Fibroblast of the conjunctiva (primary cell): ENCODE measurements around the gene RIMKLB.
"Not testable (repeated sequence)": the region's sequence is repeated elsewhere in the genome, so short reads cannot be mapped to it uniquely, and the experiment has no call there.

Experiments used
- DNase-seq: peaks from one replicate; pipeline ENCODE4 v3.0.0-alpha.2; 2010; ENCODE audit warnings: low read depth

Gene RIMKLB

DNA sequence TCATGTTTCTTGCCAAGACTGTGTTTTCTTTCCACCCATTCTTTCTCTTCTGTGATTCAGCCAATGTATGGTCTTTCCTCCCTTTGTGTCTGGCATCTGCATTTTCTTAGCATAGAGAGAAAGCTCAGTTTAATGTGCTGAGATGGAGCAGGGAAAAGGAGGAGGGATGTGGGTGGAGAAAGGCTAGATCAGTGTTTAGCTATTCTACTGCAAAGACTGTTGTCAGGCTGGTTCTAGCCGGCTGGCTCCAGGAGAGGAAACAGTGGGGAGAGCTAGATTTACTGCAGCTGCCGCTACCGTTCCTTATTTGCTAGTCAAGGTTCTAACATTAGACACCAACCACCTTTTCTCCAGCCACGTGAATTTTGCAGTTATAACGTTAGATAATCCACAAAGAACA lies 5.2 kb upstream of the RIMKLB start:
- no peak for DNase-seq

DNA sequence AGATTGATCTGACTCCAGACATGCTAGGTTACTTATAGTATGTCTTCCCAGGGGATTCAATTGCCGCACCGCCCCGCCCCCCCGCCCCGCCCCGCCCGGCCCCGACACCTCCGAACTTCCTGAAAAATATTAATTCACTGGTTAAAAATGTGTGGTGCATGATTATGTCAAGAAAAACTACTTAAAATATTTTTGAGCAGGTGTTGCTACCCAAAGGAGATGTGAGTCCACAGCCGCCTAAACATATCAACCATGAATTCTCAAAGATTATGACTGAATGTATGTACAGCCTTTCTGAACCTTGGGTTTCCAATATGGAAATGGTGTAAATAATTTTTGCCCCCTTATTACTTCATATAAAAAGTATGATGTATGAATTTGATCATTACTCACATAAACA lies 2.7 kb upstream of the RIMKLB start:
- no peak for DNase-seq

DNA sequence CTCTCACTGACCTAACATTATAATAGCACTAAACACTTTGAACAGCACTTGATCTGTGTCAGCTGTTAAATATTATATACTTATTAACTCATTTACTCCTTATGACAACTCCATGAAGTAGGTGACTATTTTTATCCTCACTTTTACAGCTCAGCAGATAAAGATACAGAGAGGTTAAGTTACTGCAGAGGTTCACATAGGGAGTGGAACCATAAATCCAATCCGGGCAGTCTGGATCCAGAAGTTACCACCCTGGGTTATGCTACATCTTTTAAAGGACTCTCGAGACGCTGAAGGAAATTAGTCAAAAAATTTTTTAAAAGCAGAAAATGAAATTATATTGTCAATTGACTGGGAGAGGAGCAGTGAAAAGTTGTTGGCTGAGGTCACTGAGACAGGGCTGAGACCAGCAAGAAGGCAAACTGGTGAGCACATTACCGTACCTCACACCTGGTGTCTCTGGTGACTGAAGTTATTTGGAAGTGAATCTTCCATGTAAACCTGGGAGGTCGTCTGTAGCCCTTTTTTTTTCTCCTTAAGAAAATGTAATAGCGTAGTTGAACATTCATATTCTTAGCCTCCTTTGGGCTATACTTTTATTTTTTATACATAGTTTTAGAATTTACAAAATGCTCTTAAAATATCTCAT lies 1.2 kb upstream of the RIMKLB start:
- DNase-seq, result no peak

DNA sequence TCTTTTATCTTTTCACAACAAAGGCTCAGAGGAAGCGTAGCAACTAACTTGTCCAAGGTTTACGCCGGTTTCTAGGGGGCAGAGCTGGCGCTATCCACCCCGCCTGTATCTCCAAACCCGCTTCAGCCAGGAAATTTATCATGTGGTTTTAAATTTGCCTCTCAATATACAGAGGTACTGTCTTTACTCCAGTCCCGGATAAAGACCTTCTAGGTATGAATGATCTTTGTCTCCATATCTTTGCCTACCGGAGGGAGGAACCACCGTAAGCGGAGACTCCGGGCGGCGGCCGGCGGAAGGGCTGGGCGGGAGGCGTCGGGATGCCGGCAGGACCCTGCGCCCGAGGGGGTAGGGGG lies 693 bp upstream of the RIMKLB start:
- no peak for DNase-seq

DNA sequence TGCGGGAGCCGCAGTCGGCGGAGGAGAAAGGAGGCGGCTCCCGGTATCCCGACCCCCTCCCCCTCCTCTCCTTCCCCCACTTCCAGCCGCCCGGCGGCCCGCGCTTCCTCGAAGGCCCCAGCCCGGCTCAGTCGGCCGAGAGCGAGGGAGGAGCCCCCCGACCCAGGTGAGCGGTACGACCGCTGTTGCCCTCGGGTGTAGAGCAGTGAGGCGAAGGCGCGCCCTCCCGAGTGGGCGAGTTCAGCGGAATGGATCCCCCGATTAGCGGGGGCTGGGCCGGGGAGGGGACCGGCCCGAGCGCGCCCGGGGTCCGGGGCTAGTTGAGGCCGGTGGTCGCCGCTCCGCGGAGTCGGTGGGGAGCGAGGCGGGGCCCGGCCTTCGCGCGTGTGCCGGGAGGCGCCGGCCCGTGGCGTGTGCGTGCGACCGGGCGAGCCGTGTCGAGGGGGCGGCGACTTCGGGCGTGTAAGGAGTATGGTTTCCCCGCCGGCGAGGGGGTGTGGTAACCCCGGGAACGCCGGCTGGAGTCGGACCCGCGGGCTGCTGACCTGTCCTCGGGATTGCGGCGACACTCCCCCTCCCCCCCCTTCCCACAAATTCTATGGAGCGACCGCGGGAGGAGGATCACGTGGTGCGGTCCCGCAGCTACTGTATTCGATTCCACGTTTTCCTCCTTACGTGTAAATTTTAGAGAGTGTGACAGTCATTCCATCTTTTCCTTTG lies 501 bp downstream of the RIMKLB start:
- DNase-seq, result no peak

DNA sequence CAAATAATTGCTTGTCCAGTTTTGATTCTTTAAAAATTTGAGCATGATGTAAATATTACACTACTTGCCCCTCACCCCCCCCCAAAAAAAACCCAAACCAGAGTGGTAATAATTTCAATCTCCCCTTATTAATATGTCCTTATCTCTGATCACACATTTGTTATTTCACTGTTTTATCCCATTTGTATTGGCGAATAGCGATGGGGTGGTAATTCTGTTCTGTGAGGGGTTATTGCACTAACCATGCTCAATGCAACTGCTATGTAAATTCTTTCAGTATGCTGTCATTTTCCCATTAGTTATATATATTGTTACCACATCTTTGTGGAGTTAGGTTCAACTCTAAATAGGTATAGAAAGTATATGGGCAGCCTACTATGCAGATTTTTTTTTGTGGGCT lies 1.1 kb downstream of the RIMKLB start:
- no peak for DNase-seq

DNA sequence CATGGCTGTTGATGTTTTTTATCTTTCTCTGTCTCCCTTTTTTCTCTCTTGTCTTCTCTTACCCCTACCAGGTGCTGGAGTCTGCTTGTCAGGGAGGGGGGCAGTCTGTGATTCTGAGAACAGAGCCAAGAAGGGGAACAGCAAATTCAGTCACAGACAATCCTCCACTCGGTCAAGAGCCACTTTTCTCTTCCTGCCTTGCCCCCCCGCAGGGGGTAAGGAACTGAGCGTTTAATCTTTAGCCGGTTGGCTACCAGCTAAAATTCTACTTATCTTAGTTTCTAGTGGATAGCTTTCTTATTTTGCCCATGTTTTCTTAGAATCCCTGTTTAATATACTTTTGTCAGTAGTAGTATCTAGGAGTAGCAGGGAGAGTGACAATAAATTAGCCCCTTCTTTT lies 1.9 kb downstream of the RIMKLB start:
- no peak for DNase-seq

DNA sequence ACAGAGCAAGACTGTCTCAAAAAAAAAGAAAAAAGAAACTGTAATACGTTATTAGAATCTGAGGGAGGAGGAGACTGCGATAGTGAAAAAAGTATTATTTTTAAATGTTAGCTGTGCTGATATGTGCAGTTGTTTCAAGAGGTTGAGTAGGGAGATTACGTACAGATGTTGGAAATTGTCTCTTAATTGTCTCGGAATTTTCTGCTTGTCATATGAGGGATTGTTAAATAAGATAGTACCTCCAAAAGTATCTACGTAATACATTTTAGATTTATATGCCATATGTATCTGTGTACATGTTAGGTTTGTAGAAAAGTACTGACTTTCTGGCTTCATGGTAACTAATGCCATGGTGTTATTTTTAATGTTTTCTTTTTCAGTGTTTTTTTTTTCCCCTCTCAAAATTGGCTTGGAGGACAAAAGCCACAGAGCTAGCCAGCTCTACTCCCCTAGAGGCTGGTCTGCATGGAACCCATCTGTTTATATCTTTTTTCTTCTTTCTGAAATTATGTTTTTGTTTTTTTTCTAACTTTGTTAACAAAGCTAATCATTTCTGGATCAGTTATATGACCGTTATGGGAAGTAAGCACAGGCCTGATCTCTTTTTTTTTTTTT lies 3.4 kb downstream of the RIMKLB start:
- DNase-seq, result no peak

DNA sequence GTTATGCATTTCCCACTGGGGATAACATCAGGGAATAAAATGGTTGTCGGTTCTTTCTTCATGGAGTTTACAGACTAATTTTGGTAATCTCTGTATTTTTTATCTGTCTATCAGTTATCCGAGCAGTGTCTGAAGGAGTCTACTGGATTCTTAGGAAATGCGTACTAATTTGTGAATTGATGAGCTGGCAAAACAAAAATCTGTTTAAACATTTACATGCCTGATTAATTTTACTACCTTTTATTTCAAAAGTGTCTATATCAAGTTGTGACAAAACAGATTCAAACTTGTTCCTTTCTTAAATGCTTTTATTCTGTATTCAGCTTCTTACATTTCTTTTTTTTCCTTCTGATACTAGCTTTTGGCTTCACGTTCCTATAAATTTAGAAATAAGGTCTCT lies 4.4 kb downstream of the RIMKLB start:
- no peak for DNase-seq

DNA sequence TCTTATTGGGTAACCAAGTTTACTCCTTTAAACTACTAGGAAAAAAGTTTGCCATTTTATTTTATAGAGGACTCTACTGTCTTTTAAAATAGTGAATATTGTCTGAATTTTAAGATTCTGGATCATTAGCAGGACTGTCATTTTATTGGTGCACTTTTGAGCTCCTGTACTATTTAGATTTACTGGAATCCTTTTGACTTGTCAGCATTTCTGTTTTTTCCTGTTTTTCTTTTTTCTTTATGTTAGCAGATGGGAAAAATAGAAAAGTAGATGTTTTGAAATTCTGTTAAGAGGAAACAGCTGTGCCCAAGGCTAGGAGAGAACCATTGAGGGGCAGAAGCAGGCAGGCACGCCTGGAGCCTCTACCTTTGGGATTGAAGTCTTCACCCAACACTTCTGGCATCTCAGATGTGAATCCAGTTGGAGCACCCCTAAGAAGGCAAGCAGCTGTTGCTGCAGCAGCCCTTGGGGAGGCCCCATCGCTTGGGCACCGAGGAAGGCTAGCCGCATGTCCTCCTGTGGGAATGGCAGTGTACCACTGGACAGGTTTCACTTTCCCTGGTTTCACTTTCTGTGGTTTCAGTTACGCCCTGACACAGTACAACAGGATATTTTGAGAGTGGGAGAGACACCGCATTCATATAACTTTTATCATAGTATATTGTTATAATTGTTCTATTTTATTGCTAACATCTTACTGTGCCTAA lies 11.5 kb downstream of the RIMKLB start:
- no peak for DNase-seq

DNA sequence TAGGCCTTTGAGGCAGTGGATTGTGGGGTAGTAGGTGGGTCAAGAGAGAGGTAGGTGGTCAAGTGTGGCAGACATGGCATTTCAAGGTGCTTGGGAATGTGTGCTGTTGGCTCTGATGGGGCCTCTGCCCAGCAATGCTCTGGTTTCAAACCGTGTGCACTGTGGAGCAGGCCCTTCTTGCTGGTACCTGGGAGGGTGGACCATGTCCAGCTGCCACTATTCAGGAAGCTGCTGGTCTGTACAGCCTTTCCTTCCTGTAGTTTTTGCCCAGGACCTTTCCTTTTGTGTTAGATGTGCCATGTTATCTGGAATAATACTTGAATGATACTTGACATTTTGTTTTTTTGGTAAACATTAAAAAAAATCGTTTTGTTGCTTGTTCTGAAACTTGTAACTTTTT lies 14.8 kb downstream of the RIMKLB start:
- no peak for DNase-seq

DNA sequence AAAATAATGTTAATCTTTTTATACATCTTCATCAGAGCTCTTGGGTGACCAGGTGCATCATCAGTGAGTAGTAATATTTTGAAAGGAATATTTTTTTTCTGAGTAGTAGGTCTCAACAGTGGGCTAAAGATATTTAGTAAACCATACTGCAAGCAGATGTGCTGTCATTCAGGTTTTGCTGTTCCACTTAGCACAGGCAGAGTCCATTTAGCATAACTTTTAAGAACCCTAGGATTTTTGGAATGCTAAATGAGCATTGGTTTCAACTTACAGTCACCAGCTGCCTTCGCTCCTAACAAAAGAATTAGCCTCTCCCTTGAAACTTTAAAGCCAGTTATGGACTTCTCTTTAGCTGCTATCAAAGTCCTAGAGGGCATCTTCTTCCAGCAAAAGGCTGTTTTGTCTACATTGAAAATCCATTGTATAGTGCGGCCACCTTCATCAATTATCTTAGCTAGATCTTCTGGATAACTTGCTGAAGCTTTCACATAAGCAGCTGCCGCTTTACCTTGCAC lies 24.6 kb downstream of the RIMKLB start:
- no peak for DNase-seq

DNA sequence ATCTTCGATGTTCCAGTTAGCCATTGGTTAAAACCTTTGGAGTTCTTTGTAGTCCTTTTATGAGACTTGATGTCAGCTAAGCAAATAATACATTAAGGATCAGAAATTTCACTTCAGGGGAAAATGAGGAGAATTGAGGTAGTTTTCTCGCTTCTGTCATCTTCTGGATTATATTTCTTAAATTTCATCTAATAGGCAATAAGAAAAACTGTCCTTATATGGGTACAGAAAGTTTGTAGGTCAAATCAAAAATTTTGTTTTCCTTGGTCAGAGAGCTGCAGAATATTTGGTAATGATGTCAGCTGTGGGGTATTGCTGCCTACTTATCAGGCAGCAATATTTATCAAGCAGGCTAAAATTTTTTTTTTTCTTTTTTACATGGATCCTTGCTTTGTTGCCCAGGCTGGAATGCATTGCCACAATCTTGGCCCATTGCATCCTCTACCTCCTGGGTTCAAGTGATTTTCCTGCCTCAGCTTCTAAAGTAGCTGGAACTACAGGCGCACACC lies 37.1 kb downstream of the RIMKLB start:
- no peak for DNase-seq

DNA sequence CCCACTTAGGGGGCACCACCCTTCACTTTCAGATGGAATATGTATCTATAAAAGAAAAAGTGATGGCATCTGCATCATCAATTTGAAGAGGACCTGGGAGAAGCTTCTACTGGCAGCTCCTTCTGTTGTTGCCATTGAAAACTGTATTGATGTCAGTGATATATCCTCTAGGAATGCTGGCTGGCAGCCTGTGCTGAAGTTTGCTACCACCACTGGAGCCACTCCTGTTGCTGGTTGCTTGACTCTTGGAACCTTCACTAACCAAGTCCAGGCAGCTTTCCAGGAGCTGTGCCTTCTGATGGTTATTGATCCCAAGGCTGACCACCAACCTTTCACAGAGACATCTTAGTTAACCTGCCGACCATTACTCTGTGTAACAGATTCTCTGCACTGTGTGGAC lies 44.7 kb downstream of the RIMKLB start:
- peak; percentile 3 for DNase-seq

DNA sequence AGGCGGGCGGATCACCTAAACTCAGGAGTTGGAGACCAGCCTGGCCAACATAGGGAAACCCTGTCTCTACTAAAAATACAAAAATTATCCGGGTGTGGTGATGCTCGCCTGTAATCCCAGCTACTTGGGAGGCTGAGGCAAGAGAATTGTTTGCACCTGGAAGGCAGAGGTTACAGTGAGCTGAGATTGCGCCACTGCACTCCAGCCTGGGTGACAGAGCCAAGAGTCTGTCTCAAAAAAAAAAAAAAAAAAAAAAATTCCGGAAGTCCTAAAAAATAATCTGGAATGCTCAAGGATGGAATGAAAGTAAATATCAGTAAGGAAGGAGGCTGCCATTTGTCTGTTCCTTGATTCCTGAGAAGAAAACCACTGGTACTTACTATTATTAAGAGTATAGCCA lies 45.3 kb downstream of the RIMKLB start:
- not testable (repeated sequence) for DNase-seq

DNA sequence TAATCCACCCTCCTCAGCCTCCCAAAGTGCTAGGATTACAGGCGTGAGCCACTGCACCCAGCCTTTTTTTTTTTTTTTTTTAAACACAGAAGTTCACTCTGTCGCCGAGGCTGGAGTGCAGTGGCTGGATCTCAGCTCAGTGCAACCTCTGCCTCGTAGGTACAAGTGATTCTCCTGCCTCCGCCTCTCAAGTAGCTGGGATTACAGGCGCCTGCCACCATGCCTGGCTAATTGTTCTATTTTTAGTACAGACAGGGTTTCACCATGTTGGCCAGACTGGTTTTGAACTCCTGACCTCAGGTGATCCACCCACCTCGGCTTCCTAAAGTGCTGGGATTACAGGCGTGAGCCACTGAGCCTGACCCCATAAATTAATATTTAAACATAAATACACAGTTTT lies 47.8 kb downstream of the RIMKLB start:
- DNase-seq, result not testable (repeated sequence)

DNA sequence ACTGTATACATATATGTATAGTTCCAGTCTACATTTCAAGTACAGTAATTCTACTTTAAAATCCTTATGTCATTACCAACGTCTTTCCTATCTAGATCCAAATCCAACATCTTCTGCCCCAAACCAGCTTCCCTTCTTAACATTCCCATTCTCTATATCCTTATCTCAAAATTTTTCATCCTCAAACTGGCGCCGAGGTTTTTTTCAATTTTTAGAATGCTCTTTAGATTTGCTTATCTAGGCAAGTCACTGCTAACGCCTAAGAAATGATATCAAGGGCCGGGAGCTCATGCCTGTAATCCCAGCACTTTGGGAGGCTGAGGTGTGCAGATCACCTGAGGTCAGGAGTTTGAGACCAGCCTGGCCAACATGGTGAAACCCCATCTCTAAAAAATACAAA lies 48.3 kb downstream of the RIMKLB start:
- DNase-seq, result no peak

DNA sequence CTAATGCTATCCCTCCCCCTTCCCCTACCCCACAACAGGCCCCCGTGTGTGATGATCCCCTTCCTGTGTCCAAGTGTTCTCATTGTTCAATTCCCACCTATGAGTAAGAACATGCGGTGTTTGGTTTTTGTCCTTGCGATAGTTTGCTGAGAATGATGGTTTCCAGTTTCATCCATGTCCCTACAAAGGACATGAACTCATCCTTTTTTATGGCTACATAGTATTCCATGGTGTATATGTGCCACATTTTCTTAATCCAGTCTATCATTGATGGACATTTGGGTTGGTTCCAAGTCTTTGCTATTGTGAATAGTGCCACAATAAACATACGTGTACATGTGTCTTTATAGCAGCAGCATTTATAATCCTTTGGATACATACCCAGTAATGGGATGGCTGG lies 62.3 kb downstream of the RIMKLB start:
- not testable (repeated sequence) for DNase-seq

DNA sequence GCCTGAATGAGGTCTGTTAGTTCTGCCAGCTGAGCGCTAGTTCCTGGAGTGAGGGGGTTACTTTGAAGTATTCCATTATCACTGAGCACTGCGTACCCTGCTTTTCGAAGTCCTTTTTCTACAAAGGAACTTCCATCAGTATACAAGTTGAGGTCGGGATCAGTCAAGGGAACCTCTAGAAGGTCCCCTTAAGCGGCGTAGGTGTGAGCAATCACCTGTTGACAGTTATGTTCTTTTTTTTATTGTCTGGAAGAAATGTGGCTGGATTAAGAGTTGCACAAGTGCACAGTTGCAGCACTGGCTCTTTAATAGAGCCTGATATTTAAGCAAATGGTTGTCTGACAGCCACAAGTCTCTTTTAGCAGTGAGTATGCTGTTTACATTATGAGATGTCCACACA lies 64.9 kb downstream of the RIMKLB start:
- DNase-seq, result not testable (repeated sequence)

DNA sequence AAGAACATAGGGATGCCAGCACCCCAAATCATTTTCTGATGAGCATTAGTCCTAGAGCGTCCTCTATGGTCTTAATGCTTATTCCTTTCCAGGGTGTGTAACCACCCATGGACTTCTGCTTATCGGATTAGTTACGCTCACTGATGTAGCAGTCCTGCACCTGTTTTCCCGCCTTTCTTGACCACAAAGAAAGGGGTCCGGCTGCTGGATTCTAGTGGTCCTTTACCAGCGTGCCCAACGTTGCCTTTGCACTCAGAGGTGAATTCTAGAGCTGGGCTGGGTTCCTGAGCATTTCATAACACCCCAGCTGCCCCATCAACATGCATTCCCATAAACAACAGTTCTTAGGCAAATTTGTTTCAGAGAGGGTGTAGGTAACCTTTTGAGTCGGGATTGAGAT lies 68.3 kb downstream of the RIMKLB start:
- DNase-seq, result not testable (repeated sequence)

DNA sequence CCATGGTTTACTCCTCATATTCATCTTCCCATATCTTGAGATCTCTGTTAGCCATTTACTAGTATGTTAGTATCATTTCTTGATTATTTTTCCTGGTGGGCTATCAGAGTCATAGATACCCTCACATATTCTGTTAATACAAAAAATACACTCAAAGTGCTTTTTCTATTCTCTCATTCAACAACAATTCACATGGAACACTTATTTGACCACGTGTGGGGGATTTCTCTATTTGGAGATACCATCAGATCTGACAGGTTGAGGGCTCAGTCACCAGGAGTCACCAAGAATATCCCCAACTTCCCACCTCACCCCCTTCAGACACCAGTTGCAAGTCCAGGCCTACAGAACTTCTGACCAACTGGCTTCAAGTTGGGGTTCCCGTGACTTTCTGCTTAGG lies 72.7 kb downstream of the RIMKLB start:
- DNase-seq, result no peak

DNA sequence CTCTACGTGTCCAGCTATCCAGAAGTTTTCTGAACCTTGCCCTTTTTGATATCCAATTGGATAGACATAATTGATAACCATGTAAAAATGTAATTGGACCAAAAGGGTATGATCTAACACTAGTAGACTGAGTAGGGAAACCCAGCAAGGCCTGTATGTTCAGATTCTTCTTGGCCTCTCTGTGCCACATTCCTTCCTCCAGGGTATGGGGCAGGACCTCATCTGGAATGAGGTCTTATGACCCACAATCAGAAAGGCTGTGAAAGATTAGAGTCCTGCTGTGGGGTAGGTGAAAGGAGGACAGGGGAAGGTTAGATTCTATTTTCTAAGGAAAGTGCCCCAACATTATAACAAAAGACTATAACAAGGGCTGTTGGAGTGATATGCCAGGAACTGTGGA lies 73.3 kb downstream of the RIMKLB start:
- DNase-seq, result no peak

DNA sequence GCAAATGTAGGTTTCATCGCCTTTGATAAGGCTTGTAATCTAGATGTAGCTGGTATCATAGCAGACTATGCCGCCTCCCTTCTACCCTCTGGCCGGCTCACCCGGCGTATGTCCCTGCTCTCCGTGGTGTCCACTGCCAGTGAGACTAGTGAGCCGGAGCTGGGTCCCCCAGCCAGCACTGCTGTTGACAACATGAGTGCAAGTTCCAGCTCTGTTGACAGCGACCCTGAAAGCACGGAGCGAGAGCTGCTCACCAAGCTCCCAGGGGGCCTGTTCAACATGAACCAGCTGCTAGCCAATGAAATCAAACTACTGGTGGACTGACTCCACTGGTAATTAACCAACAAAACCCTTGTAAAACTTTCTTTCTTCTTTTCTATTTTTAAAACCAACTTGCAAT lies 75.7 kb downstream of the RIMKLB start:
- DNase-seq, result no peak
